GM10266 (cell line): ENCODE results near the gene AKIRIN1.
"Not testable (repeated sequence)": the region's sequence is repeated elsewhere in the genome, so short reads cannot be mapped to it uniquely, and the experiment has no call there.

Experiments
- DNase-seq: peaks from one replicate; pipeline ENCODE4 v3.0.0; 2012; ENCODE audit errors: extremely low spot score
- CTCF ChIP-seq: IDR thresholded peaks from 2 replicates; pipeline ENCODE4 v1.5.1; 2012; ENCODE audit warnings: mild to moderate bottlenecking, low read depth; ENCODE audit not compliant: control insufficient read depth, insufficient read depth; ENCODE audit errors: missing control alignments

AKIRIN1 gene

GRCh38 chr1:39016604-39017171 is 25.6 kb downstream of the AKIRIN1 start:
- no peak for DNase-seq
- no peak for TF ChIP-seq CTCF

- TF ChIP-seq CTCF = no peak
- DNase-seq = no peak
Observed at GRCh38 chr1:39017266-39017665, 26.2 kb downstream of the AKIRIN1 start.

GRCh38 chr1:39020494-39020893 is 29.4 kb downstream of the AKIRIN1 start:
- not testable (repeated sequence) for DNase-seq

GRCh38 chr1:39021426-39021825 is 30.4 kb downstream of the AKIRIN1 start:
- DNase-seq = no peak
- TF ChIP-seq CTCF = no peak

GRCh38 chr1:39023140-39023539 is 32.1 kb downstream of the AKIRIN1 start:
- no peak for DNase-seq
- TF ChIP-seq CTCF = no peak

- TF ChIP-seq CTCF = no peak
- peak; percentile 74 for DNase-seq
Observed at GRCh38 chr1:39026051-39026865, 35.2 kb downstream of the AKIRIN1 start, which contains the start of gene NDUFS5. Gene NDUFS5 (plus strand): TSS chr1:39026350. CDS start chr1:39028725, 2,375 bp downstream.

GRCh38 chr1:39026866-39027507 is 35.9 kb downstream of the AKIRIN1 start:
- TF ChIP-seq CTCF = no peak

More at GRCh38 chr1:39026866-39027507, 35.9 kb downstream of the AKIRIN1 start:
- no peak for DNase-seq
